SH-SY5Y (cell line): Measurements from ENCODE around the gene NPPC.

Experiments used
- GATA2 ChIP-seq: IDR thresholded peaks from 2 replicates; pipeline ENCODE4 v1.6.1; 2011; ENCODE audit warnings: mild to moderate bottlenecking, low read depth, low read length
- GATA3 ChIP-seq: IDR thresholded peaks from 2 replicates; pipeline ENCODE4 v1.6.1; 2011; ENCODE audit warnings: low read depth, mild to moderate bottlenecking, low read length, moderate library complexity

DNA sequence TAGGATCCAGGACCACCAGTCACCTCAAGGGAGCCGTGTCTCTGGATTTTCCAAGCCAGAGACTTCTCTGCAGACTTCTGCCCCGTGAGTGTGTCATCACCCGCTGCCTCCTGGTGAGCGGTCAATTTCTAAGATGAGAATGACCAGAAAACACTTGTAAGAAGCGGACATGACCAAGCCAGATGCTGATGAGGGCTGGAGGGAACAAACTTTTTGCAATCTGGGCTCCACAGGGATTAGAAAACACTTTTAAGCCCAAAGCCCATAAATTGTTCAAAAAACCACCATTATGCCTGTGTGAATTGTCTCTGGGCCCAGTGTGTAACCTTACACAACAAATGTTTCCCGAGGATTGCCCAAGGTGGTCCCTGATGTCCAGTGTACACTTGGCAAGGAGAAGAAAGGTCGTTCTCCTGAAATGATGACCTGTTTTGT, 5.3 kb upstream of the NPPC start:
- TF ChIP-seq GATA2 = no peak
- no peak for TF ChIP-seq GATA3
